AG20443 (cell line): ENCODE data around the gene HRNR.

Source experiments
- DNase-seq: peaks from one replicate; pipeline ENCODE4 v3.0.0; 2012; ENCODE audit warnings: low spot score, mixed read lengths

The HRNR gene

DNA sequence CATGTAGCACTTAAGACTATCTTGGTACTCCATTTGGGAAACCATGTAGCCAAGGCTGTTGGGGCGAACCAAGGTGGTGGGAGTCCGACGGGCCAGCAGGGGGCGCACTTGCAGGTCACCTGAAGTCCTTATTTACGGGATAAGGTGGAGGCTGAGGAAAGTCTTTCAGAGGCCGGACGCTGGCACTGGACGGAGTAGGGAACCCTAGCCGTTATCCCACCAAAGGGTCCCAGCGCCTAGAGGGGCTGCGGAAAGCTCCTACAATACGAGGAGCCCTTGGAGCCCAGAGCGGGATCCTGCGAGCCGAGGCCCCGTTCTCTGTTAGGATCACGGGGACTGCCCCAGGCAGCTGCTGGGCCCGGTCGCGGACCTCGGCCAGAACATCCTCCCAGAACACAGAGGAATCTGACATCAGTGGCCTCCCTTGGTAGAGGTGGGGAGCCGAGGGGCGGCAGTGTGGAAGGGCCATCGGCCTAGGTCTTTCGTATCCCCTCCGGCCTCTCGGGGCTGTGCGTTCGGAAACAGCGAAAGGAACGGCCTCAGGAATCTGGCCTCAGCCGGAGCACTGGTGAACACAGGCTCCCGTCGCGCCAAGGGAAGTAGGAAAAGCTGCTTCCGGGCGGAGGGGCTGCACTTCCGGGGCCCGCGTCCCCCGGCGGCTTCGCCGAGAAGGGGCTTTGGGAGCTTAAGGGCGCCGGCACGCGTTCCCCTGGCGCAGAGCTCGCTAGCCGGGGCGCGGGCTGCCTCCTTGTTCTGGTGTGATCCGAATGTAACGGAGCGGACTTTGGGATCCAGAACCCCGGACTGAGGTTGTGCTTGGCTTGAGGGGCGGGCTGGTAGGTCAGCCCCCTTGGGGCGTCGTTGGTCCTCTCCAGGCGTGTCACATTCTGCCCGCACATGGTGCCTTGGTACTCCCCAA, 35.1 kb downstream of the HRNR start:
- DNase-seq, result peak; percentile 70

DNA sequence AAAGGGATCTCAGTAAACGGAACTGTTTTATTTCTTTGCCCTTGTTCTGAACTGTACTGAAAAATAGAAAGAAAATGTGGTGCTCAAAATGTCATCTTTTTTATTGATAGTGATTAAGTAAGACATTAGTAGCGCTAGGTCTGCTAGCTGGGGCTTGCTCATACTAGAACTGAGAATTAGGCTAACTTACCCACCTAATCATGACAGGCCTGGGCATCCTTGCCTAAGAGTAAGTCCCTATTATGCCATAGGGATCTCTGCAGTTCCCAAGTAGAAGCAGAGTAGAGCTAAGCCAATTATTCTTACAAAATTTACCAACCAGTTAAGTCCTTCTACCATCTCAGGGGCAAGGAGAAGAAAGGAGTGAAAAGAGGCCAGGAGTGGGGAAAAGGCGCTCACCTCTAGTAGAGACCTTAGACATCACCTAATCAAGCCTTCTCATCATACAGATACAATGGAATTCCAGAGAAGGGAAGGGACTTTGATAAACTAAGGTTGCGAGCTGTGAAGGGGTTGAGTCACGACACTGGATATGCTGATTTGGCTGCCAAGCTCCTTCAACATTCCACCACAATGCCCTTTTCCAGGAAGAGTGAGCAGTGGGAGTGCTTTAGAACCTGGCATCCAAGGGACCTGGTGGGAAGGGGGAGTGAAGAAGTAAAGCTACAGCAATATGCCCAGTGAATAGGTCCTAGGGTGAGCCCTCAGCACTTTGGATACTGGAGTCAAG, 37.3 kb downstream of the HRNR start:
- DNase-seq, result no peak

GRCh38 chr1:152185544-152186391, 38.2 kb downstream of the HRNR start:
- DNase-seq, result peak; percentile 66

- DNase-seq, result peak; percentile 53
Observed at GRCh38 chr1:152182944-152183361, 41.0 kb downstream of the HRNR start.

GRCh38 chr1:152182431-152182830, 41.6 kb downstream of the HRNR start:
- no peak for DNase-seq

DNA sequence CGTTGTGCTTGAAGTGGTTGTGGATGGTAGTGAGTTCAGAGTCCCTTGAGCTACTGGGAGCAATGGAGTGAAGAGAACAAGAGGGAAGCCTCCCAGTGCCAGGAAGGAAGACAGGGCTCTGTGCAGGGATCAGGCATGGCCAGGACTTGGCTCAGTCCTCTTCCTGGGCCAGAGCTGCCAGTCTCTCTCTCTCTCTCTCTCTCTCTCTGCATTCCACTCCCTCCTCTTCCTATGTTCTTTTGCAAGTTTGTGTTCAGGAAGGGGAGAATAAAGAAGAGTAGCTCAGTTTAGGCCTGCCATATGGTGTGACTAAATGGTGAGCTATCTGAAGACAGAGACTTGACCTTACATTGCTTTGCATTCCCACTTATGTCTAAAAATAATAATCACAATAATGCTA, 44.4 kb downstream of the HRNR start:
- no peak for DNase-seq

DNA sequence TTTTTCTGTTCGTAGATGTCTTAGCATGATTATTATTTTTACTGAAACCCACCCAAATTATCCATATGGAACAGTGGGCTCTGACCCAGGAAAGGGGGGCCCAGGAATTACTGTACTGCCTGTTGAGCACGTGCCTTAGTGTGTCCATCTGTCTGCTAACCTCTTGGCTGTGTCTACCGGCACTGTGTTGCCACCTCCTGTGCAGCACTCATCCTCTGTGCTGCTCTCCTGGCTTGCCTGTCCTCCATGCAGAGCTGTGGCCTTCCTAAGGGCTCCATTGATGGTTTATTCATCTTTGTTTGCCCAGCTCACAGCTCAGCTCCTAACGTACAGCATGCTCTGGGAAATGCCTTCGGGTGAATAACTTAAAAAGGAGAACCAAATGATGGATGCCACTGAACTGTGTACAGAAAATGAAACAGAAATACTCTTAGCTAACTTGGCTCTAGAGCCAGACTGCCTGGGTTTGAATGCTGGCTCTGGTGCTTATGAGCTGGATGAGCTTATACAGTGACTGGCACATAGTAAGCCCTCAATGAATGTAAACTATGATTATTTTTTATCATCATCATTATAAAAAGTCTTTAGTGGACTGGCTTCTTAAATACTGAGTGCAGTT, 53.6 kb downstream of the HRNR start:
- no peak for DNase-seq

DNA sequence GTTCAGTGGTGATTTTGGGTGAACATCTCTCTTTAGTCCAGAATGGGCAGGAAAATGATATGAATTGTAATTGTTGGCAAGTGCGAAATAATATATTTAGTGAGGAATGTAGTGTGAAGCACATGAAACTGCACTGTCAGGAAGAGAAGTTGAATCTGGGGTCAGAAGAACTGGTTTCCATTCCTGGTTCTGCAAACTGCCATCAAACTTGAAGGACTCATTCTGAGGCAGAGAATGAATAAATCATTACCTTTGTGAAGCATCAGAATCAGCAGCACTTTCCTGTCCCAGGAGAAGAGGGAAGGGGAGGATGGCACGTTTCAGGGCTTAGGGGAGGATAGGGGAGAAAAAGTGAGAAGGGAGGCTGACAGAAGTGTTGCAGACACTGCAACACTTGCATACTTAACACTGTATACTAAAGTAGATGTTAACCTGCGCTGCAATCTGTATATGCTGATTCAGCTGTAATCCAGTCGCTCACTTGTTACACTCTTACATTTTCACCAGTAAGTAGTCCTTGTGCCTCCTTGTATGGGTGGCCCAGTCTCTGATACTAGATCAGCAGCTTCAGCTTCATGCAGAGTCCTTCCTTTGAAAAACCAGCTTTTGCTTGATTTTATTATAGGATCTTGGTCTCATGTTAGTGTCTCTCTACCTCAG, 54.5 kb downstream of the HRNR start:
- no peak for DNase-seq

GRCh38 chr1:152168535-152168868, 55.5 kb downstream of the HRNR start:
- DNase-seq, result no peak

DNA sequence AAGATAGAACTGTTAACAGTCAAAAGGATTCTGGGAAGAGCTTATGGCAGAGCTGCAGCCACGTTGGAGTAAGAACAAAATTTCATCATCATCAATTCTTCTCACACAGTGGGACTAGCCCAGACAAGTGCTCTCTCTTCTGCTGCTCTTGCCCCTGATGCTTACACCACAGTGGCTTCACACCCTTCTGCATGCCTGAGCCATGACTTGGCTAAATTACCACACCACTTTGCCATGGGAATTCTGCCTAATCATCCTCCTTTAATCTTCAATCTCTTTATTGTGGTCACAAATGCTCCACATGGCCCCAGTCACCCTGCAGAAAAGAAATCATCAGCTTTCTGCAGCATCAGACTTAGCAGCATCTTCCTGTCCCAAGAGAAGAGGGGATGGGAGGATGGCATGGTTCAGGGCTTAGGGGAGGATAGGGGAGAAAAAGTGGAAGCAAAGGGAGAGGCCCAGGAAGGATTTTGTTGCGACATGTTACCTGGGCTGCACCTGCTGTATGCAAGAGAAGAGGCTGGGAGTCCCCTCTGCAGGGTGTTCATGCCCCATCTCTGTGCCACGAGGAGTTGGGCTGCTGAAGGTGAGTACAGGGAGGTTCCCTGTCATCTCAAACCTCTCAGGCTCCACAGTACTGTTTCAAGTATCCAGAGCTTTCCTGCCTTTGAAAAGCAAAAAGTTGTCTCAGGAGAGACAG, 56.0 kb downstream of the HRNR start:
- peak; percentile 82 for DNase-seq

DNA sequence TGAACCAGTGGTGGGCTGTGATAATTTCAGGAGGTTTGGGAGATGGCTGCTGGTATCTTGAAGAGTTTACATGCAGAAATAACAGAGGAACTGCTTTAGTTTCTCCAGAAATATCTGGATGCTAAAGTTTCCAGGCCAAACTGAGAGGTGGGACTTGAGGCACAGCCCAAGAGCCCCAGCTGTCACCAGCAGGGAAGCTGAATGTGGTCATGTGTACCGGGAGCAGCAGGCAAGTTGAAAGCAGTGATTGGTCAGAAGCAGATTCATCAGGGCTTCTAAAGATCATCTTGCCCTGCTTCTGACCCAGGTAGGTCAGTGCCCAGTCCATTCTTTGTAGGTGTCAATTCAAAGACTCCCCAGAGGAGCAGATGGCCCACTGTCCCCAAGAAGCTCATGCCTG, 57.0 kb downstream of the HRNR start:
- DNase-seq, result no peak

- no peak for DNase-seq
Observed at GRCh38 chr1:152165286-152166077, 58.5 kb downstream of the HRNR start.

GRCh38 chr1:152164517-152165136, 59.4 kb downstream of the HRNR start:
- no peak for DNase-seq

DNA sequence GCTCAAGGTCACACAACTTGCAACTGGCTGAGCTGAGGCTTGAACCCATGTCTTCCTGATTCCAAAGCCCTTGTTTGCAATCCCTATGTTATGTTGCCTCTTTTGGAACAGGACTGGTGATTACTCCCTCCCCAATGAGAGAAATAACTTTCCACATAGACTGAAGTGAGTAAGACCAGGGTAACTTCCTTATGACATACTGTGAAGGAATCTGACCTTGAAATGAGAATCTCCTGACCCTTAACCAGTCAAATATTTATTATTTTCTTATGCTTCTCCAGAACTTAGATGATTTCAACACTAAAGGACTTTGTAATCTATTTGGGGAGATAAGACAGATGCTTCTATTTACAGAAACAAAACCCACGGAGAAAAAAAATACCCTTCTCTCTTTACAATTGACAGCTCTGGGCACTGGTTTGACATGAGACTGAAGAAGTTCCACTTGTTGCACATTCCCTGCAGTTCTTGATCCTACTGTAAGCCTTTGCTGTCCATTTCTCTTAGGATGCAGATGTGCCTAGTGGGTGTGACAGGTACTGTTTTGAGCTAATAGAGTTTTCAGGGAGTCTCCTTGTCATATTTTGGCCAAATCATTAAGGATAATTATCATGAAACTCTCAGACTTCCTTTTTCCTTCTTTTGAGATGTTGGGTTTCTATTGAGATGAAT, 61.1 kb downstream of the HRNR start:
- DNase-seq, result peak; percentile 87
